Stimulated activated CD4-positive, alpha-beta T cell treated with anti-CD3 and anti-CD28 coated beads, Interleukin-15, amount 100 ng/mL, for 24 hours (primary cell): Measurements from ENCODE around the gene THRAP3.

Experiments
- DNase-seq: peaks from one replicate; pipeline ENCODE4 v3.0.0-alpha.2; 2020

Gene THRAP3

DNA sequence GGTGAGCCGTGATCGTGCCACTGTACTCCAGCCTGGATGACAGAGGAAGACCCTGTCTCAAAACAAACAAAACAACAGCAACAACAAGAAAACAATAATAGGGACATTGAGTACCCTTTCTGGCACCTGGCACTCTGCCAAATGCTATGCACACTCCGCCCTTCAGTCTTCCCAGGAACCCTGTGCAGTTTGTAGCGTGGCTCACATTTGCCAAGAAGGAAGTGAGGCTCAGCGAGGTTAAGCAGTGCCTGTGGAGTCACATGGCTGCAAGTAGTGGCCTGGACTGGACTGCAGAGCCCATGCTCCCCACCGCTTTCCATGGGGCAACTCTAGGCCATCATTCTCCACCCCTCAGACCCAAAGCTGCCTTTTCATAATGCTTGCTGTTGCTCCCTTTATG lies 104.5 kb downstream of the THRAP3 start:
- no peak for DNase-seq

DNA sequence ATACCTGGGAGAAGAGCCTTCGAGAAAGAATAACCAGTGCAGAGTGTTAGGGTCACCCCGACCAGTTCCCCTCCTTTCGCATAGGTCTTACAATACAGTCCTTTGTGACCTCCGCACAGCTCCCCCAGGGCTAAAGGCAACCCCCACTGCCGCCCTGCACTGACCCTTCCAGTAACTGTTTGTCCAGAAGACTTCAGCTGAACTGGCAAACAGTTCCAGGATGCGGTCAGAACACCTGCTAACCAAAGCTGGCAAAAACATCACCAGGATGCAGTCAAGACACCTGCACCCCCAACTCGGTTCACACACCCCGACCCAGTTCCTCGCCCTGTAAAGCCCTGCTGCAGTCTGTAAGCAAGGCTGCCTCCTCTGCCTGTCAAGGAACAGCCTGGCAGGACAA lies 105.6 kb downstream of the THRAP3 start:
- DNase-seq: no peak

DNA sequence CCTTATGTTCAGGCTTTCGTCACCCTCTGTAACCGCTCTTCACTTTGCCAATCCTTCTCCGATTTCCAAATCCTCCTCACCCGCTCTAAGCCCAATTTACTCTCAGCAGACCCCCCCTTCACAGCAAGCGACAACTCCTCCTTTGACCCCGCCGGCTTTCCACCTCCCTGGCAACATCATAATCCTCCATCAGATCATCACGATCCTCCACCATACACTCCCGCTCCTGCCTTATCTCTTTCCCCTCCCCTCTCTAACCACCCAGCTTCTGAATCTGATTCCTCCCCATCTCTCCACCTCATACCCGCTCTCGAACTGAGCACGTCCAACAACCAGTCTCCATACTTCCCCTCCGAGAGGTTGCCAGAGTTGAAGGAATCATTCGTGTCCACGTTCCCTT lies 106.7 kb downstream of the THRAP3 start:
- DNase-seq: no peak

DNA sequence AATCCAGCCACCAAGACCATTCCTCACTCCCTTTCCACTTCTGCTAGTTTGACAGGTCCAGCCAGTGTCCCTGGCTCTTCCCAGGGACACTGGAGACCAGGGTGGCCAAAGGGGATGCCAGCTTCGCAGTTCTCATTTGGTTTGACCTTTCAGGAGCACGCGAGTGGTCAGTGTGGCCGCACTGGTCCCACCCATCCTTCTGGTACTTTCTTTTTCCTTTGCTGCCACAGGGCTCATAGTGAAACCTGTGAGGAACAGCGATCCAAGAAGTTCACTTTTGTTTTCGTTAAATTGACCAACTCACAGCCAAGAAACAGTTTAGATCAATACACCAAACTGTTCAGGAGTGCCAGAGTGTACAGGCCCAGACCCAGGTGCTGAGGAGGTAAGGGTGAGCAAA lies 113.6 kb downstream of the THRAP3 start:
- DNase-seq: no peak

DNA sequence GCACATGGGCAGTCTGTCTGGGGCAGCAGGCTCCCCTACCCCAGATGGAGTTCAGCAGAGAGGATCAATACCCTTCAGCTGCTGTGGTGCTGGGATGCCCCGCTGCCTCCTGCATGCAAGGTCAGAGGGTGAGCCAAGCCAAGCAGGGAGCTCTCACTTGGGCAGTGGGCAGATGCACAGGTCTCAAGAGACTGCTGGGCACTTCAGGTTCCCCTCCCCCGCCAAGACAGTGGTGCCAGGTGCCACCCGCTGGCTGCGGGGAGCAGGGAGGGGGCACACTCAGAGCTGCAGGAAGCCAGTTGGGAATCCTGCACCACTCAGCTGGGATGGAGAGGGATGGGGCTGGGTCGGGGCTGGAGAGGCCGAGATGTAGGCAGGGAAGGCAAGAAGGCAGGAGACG lies 115.0 kb downstream of the THRAP3 start:
- no peak for DNase-seq

DNA sequence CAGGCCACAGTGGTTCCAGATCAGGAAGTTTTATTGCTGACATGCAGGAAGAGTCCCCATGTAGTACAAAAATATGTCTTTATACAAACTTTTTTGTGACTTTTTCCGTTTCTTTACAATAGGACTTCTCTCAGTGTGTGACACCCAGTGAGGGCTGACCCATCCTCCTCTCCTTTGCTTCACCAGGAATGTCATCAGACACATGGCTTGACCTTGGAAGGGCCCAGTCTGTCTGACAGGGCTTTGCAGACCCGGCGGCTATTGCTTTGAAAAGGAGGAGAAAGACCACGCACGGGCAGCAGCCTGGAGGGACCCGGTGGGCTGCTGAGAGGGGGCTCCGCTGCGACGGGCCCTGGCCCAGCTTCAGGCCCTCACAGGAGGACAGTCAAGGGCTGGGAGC lies 115.4 kb downstream of the THRAP3 start:
- DNase-seq: no peak

DNA sequence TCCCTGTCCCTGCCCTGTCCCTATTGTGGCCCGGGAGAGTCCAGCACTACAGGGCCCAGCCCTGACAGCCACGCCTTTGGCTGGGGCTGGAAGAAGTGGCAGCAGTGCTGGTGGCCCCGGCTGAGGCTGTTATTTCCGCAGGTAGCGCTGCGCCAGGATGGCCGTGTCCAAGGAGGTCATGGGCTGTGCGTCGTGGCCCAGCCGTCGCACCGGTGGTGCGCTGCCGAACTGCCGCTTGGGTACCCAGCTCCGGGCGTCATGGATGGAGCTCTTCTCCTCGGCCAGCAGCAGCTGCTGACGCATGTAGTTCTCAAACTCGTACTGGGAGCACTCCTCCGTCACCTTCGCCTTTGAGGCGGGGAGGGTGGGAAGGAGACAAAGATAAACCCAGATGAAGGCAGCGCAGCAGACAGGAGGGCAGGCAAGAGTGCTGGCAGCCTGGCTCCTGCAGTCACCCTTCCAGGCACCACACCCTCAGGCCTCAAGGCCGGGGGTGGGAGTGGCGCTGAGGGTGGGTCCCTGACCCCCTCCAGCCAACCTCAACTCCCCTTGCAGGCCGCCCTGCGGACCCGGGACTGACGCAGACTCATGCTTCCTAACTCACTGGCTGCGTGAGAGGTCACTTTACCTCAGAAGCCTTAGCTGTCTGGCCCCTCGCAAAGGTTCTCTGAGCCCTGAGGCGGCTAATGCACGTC lies 117.5 kb downstream of the THRAP3 start:
- DNase-seq: no peak

DNA sequence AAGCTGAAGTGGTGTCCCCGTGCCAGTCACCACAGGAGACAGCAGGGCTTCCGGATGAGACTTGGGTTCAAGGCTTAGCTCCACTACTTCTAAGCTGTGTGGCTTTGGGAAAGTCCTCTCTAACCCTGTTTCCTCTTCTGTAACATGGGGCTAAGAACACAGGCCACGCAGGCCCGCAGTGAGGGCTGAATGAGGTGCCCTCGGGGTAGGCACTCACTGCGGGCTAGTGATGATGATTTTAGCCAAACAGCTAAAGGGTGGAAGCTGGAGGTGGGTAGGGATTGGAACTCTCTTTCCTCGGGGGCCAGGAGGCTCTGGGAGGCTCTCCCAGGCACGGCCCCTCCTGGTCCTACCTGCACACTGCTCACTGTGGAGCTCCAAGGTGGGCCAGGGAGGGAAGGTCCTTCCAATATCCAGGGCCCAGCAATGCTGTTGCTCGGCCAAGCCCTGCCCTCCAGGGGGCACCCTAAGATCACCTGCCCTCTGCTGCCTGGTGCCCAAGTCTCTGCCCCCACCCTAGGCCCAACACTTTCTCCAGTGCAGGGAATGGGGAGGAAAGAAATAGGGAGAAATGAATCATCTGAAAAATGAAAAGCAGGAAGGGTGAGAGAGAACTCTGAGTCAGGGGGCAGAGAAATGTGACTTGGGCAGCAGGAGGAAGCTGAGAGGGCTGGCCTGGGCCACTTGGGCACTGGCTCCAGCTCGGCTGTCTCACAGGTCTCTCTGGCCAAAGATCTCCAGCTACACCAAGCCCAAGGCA lies 118.4 kb downstream of the THRAP3 start:
- DNase-seq: peak; percentile 64

DNA sequence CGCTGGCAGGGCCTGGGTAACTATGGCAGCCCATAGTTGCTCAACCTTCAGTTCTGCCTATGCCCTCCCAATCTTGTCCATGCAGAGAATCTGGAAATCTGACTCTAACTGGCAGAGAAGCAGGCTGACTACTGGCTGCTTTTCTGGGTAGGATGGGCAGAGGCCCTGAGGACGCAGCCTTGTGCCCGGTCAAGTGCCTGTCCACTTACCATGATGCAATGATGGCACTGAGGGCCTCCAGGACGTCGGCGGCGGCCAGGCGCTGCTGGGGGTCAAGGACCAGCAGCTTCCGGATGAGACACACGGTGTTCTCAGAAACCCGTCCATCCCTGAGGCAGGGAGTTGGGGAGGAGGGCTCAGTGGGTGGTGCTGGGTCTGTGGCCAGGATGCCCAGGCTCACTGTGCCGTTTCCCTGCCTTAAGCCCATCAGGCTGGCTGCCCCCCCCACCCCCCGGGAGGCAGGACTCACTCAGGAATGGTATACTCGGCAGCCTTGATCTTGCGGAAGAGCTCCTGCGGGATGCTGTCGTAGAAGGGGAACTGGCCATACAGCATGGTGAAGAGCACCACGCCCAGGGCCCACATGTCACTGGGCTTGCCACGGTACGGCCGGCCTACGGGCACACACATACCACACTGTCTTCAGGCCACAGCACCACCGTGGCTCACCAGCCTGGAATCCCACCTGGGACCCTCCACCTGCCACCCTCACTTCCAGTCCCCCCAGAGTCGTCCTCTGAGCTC lies 119.6 kb downstream of the THRAP3 start:
- no peak for DNase-seq

DNA sequence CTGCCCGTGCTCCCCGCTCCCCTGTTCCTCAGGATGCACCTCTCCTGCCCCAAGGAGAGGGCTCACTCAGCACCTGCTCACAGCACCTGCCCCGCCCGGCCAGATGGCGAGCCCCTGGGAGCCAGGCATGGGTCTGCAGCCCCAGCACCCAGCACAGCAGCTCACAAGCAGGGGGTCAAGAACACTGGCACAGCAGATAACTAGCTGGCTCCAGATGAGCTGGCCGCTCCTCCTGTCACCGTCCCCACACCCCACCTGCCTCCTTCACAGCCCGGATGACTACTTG lies 120.1 kb downstream of the THRAP3 start:
- no peak for DNase-seq

DNA sequence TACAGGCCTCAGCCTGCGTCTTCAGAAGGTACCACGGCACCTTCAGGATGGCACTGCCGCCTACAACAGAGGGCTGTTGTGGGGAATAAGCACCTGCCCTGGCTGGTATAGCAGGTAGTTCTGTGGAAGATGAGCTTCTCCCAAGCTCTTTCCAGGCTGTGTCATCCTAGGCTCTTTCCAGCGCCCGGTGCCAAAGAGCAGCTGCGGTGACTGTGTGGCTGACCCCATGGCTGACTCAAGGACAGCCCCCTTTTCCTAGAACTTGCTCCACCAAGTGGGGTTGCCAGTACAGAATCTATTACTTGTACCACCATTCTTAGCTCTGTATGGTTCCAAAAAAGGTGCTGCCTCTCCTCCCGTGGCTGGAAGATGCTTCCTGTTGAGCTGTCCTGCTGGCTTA lies 121.1 kb downstream of the THRAP3 start:
- no peak for DNase-seq

DNA sequence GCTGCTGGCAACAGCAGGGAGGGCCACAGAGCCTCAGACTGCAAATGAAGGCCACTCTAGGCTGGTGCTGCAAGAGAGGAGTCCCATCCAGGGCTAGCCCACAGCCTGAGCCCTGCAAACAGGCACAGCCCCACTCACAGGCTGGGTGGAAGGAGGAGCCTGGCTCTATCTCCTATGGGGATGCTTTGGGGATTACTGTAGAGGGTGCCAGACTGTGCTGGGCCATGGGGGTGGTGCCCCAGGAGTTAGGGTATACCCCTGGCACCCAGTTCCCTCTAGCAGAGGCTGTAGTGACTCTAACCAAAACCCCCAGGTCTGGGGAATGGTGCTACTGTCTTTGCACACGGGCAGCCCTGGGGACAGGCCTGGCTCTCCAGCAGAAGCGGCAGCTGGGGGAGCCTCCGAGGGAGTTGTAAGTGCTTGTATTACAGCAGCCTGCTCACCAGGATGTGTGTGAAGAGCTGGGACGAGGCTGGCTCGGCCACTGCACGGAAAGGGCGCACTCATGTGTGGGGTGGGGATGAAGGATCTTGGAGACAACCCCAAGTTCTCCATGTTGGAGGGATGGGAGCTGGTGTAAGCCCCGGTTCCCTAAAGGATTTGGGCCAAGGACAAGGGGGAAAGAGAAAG lies 122.6 kb downstream of the THRAP3 start:
- DNase-seq: no peak

DNA sequence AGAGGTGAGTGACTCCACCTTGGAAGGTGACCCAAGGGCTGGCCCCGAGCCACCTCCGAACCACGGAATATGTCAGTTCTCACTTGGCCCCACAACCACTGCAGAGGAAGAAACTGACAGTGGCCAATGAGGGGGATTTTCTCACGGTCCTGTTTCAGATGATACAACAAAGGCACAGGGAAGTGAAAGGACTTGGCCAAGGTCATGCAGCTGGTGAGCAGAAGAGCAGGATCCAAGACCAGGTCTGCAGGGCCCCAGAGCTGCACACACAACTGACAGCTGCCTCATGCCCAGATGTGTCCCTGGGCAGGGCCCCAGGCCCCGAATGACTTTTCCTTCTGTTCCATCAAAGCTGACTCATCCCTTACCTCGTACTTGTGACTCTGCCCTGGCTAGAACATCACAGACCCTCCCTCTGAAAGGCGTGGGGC lies 125.0 kb downstream of the THRAP3 start:
- peak; percentile 32 for DNase-seq

DNA sequence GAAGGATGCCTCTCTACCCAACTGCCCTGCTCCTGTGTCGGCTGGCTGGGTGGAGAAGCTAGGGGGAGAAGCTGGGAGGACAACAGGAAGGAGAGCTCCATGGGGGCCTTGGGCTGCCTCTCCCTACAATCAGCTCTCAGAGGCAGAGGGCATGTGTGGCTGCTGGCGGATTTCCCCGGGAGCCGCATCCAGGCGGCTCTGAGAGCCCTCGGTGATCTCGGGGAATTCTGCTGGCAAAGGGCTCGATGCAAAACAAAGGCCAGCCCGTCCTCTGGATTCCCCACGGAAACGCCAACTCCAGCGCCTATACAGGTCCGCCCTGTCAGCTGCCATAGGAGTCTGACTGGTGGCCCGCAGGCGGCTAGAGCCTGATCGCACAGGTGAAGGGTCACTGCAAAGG lies 125.6 kb downstream of the THRAP3 start:
- DNase-seq: no peak

DNA sequence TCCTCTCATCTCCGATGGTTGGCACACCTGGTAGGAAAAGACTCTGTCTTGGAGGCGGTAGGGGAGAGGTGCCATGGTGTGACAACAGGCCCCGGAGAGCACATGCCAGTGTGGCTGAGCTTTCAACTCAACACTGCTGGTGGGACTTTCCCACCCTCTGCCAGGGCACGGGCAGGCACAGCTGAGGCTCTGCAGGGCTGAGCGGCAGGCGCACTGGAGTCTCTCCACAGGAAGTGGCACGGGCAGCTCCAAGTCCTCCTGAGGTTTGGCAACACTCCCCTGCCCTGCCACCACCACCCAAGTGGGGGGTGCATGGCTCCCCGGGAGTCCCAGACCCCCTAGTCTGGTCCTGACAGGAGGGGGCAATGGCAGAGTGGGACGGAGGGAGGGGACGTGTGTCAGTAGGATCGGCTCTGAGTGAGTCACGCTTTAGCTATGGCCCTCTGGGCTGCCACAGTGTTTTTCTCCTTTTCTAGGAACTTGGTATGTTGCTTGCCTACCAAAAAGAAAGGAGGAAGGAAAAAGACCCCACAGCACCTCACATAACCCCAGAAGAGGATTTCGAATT lies 126.5 kb downstream of the THRAP3 start:
- DNase-seq: peak; percentile 65

DNA sequence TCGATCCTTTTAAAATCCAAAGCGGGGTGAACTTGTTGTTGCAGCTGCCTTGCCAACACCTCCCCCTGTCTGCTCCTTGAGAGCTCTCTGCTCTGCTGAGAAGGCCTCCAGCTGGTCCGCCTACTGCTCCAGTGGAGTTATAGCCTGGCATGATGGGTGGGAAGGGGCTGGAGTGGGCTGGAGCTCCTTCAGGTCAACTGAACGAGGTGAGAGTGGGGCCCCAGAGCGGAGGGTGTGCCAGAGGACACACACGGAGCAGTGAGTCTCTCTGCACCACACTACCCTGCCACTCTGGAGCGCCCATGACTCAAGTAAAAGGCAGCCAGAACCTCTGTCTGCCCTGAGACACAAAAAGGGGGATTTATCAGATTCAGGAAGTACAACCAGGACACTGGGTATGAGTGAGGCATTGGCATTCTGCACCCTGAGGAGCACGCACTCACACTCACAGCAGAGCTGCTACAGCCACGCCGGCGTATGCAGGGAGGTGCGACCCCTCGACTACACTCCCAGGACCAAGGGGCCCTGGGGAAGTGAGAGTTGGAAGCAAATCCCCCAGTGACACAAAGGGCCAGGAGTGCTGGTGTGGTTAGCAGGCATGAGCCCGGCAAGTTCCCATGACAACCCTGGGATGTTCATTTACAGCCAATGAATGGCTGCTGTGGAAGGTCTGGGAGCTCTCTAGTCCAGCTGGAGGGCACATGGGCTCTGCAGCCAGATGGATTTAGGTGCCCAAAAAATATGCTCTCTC lies 127.2 kb downstream of the THRAP3 start:
- no peak for DNase-seq

DNA sequence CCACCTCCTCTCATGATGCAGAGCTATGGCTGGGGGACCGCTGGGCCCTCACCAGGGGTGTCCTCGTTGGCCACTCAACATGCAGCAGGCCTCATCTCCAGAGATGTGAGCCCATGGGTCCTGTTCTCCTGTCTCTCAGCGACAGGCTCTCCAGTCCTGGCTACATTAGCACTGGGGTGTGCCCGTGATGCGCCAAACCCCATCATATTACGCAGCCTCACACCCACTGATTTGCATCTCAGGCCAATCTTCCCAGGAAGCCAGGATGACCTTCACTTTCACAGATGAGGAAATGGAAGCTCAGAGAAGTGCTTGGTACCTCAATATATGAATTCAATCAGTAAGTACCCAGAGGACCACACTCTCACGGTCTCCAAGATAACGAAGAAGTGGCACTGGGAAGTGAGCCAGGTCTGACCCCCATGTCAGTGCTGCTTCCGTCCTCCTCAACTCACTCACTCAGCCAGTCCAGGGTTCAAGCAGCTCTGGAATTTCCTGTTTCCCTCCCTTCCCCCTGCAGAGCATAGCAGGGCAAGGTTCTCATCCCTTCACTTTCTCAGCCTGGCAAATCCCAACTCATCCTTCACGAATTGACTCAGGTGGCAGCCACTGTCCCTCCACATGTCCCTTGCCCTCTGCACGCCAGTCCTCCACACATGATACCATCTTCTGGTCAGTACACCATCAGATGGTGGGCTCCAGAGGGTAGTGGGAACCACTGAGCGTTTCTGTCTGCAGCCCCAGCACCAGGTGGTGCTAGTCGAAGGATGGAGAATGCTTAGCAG lies 128.1 kb downstream of the THRAP3 start:
- no peak for DNase-seq

DNA sequence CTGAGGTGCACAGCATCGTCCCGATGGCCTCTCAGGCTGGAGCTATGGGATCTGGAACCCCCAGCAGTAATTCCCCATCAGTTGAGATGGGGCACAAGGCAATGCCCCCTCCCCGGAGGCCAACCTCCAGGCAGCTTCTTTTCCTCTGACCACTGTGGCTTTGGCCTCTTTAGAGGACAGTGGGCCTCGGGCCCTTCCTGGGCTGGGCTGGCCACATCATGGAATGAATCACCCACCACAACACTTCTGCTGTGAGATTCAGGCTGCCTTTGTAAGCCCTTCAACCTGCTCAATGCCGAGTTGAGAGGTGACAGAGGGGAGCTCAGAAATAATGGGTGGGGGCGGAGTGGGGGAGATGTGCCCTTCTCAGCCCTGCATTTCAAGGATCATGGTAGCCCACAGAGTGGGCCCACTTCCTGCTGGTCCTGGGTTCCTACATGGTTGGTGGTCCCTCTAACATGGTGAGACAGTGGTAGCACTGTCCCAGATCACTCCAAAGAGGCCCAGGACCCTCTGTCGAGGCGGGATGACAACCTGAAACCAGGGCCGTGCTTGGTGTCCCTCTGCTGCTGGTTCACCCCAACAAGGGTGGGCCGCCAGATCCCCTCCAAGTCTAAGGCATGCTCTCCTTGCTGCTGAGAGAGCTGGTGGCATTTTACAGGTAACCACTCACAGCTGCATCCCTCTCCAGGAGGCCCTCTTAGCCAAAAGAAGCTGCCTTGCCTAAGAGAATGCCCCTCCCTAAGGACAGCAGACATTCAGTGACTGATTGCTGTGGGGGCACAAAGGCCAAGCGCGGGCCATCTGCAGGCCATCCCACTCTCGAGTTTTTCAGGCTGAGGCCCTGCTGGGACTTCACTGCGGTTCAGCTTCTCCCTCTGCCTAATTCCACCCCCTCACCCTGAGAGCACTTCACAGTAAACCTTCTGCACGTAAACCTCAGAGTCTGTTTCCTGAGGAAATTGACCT lies 129.0 kb downstream of the THRAP3 start:
- no peak for DNase-seq

DNA sequence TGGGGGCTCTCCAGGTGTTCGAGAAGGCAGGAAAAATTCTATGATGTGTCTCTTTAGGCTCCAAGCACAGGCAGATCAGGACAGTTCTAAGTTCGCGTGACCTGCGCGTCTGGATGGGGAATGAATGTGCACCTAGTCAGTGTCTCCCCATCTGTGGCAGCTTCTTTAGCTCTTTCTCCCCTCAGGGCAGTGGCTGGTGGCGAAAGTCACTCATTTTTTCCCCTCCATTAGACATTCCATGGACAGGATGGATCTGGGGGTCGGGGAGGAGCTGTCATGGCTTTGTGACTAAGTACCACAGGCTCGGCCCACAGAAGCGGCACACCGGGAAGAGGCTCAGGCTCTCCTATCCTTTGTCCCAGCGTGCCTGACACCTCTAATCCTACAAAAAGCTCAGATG lies 130.2 kb downstream of the THRAP3 start:
- no peak for DNase-seq
